Left lung (tissue), 10 donors: ENCODE results near the gene COG2. TPM values are rescaled to one million over a fixed set of nuclear protein-coding genes. Genes with fewer than 3 reads are reported as not detected.

ENCODE experiments used
- ATAC-seq: fragments of 200-7000 bp; cut with Tn5 transposase; one replicate; pipeline ENCODE4 v1.9.1; 2020; ENCODE audit warnings: moderate library complexity
- DNase-seq, 4 donors: peaks; one replicate each; pipeline ENCODE4 v3.0.0-alpha.2; 2013 to 2020
- H3K27ac ChIP-seq, 2 donors: fragments of 200-600 bp; sonication (generic) in 1 of 2; one replicate each; pipeline versions ENCODE4 v1.5.0 to v1.8.0; 2020 to 2021
- H3K27me3 ChIP-seq, 2 donors: fragments of 200-600 bp; sonication (generic) in 1 of 2; one replicate each; pipeline versions ENCODE4 v1.5.0 to v1.8.0; 2020 to 2021
- H3K36me3 ChIP-seq, 2 donors: fragments of 200-600 bp; sonication (generic) in 1 of 2; one replicate each; pipeline versions ENCODE4 v1.5.0 to v1.8.0; 2020 to 2021
- H3K4me1 ChIP-seq, 2 donors: fragments of 200-600 bp; one replicate each; pipeline ENCODE4 v1.8.0; 2021
- H3K4me3 ChIP-seq, 2 donors: fragments of 200-600 bp; sonication (generic) in 1 of 2; one replicate each; pipeline versions ENCODE4 v1.5.0 to v1.8.0; 2020 to 2021; ENCODE audit warnings: mild to moderate bottlenecking in 1 of 2
- H3K9me3 ChIP-seq, 2 donors: fragments of 200-600 bp; sonication (generic) in 1 of 2; one replicate each; pipeline versions ENCODE4 v1.5.0 to v1.8.0; 2020 to 2021
- intact Hi-C, 2 donors: fragments of 100-400 bp; cut with DNase I; formaldehyde crosslinking; loops; one replicate each; pipeline versions ENCODE4 v1.11.2 to v1.14.2; 2022
- polyA plus RNA-seq, 6 donors: library from polyadenylated mRNA; unstranded; fragments of 120-200 nt; gene quantifications; one replicate each; pipeline ENCODE4 v1.2.1, GENCODE V29; 2013; ENCODE audit not compliant: insufficient read length in 6 of 6
- total RNA-seq, 2 donors: library from RNA; stranded (reverse); fragmentation: NEBNext Ultra II Directional; extraction: Animal tissue kit (Norgen Biotek cat#: 25700); gene quantifications; one replicate each; pipeline ENCODE4 v1.2.1, GENCODE V29; 2021
- TF ChIP-seq, protein P1 (sequence below), 2 donors: fragments of 200-600 bp; sonication (generic) in 1 of 2; IDR thresholded peaks; one replicate each; pipeline versions ENCODE4 v1.5.0 to v1.8.0; 2021; ENCODE audit warnings: antibody characterized with exemption in 2 of 2
- donor health status: DM: no; HTN: yes; CAD: no.
- donor health status: DM: no; HTN: no; CAD: no.

The COG2 gene
- total and polyA plus RNA-seq, 8 donors, result 26.1 to 33.4 (median 27.2) TPM

- peaks cover 6 to 14% of the 10 kb centered on the region in 2 donors for H3K27me3 ChIP-seq
- H3K27ac ChIP-seq, result no peak overlapping the region
- no peak for DNase-seq
- no peak for ATAC-seq
- intact Hi-C loops, result no loop called here
- peaks cover 14 to 29% of the 10 kb centered on the region in 2 donors for H3K4me1 ChIP-seq
- H3K9me3 ChIP-seq, result no peaks in the 10 kb centered on the region
- TF ChIP-seq, protein P1, sequence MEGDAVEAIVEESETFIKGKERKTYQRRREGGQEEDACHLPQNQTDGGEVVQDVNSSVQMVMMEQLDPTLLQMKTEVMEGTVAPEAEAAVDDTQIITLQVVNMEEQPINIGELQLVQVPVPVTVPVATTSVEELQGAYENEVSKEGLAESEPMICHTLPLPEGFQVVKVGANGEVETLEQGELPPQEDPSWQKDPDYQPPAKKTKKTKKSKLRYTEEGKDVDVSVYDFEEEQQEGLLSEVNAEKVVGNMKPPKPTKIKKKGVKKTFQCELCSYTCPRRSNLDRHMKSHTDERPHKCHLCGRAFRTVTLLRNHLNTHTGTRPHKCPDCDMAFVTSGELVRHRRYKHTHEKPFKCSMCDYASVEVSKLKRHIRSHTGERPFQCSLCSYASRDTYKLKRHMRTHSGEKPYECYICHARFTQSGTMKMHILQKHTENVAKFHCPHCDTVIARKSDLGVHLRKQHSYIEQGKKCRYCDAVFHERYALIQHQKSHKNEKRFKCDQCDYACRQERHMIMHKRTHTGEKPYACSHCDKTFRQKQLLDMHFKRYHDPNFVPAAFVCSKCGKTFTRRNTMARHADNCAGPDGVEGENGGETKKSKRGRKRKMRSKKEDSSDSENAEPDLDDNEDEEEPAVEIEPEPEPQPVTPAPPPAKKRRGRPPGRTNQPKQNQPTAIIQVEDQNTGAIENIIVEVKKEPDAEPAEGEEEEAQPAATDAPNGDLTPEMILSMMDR (IDR thresholded peaks at IDR 0.05), result no peak
- H3K36me3 ChIP-seq, result peaks cover 0 to 4% of the 10 kb centered on the region in 2 donors
- H3K4me3 ChIP-seq, result no peak overlapping the region
Observed at GRCh38 chr1:230641346-230641745, 935 bp upstream of the COG2 start.

DNA sequence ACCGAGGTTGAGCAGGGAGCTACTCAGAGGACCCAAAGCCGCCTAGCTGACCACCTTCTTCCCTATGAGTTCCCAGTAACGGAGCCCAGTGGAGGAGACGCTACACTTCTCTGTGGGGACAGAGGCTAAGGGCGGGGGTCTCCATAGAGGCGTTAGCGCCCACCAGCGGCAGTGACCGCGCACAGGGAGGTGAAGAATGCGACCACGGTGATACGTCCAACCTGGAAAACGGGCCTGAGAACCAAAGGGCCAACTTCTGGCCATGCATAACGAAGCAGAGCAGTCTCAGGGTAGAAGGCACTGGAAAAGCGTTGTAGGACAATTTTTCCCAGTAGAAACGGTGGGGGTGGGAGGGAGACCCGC lies 400 bp upstream of the COG2 start:
- TF ChIP-seq, protein P1 (IDR thresholded peaks at IDR 0.05), result no peak
- no peak overlapping the region for H3K27ac ChIP-seq
- peaks cover 0 to 6% of the 10 kb centered on the region in 2 donors for H3K36me3 ChIP-seq
- intact Hi-C loops, result no loop called here
- H3K4me1 ChIP-seq, result peaks cover 14 to 29% of the 10 kb centered on the region in 2 donors
- ATAC-seq (no peak), DNase-seq (peak in 1 of 4 donors; percentile 40)
- no peaks in the 10 kb centered on the region for H3K9me3 ChIP-seq
- peaks cover 6 to 9% of the 10 kb centered on the region in 2 donors for H3K27me3 ChIP-seq
- H3K4me3 ChIP-seq, result peak overlapping the region; percentile 67 to 83

DNA sequence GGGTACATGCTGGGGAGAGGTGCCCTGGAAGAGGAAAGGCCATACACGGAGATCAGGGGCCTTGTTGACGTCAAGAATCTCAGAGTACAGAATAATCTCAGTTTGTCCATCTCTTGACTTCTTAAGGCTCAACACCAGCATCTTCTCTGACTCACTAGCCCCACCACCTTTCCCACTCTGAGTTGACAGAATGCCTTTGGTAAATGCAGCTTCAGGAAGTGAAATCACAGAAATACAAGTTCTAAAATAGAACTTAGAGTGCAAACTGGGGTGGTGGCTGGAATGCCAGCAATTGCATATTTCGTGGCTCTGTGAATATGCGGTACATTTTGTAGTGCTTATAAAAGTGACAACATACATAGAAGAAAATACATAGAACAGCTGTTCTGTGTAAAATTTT lies 1.6 kb downstream of the COG2 start:
- no peak overlapping the region for H3K27ac ChIP-seq
- intact Hi-C loops, result no loop called here
- DNase-seq, result no peak
- H3K4me1 ChIP-seq, result peaks cover 14 to 29% of the 10 kb centered on the region in 2 donors
- no peaks in the 10 kb centered on the region for H3K9me3 ChIP-seq
- no peaks in the 10 kb centered on the region for H3K27me3 ChIP-seq
- TF ChIP-seq, protein P1 (IDR thresholded peaks at IDR 0.05), result no peak
- peaks cover 0 to 6% of the 10 kb centered on the region in 2 donors for H3K36me3 ChIP-seq
- H3K4me3 ChIP-seq, result no peak overlapping the region
- ATAC-seq, result no peak

DNA sequence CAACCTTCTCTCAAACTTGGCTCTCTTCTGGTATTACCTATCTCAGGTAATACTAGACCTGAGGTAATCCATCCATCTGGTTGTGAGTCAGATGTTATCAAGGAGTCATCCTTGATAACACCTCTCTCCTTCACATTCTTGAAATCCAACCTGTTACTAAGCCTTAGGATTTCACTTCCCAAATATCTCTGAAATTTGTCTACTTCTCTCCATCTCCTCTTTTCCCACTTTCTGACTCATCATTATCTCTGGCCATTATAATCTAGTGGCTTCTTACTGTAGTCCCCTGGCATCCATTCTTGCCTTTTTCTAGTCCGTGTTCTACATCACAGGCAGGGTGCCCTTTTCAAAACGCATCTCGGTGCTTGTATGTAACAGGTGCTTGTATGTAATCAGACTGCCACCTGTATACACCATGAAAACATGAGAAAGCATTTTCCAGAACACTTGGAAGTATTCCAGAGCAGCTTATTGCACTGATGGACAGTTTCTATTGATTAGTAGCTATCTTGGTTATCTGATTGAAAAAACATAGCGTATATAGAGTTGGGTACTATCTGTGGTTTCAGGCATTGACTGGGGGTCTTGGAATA lies 4.5 kb downstream of the COG2 start:
- H3K9me3 ChIP-seq, result no peaks in the 10 kb centered on the region
- H3K36me3 ChIP-seq, result peaks cover 0 to 6% of the 10 kb centered on the region in 2 donors
- intact Hi-C loops, result no loop called here
- DNase-seq (no peak), ATAC-seq (no peak)
- no peaks in the 10 kb centered on the region for H3K27me3 ChIP-seq
- TF ChIP-seq, protein P1 (IDR thresholded peaks at IDR 0.05), result no peak
- no peak overlapping the region for H3K27ac ChIP-seq
- peaks cover 14 to 26% of the 10 kb centered on the region in 2 donors for H3K4me1 ChIP-seq
- no peak overlapping the region for H3K4me3 ChIP-seq

GRCh38 chr1:230647321-230647720 lies 5.0 kb downstream of the COG2 start:
- peaks cover 0 to 6% of the 10 kb centered on the region in 2 donors for H3K36me3 ChIP-seq
- TF ChIP-seq, protein P1 (IDR thresholded peaks at IDR 0.05), result no peak
- ATAC-seq (no peak), DNase-seq (no peak)
- intact Hi-C loops, result no loop called here
- H3K27ac ChIP-seq, result no peak overlapping the region
- H3K27me3 ChIP-seq, result no peaks in the 10 kb centered on the region
- H3K4me3 ChIP-seq, result no peak overlapping the region
- no peaks in the 10 kb centered on the region for H3K9me3 ChIP-seq
- peaks cover 14 to 22% of the 10 kb centered on the region in 2 donors for H3K4me1 ChIP-seq
